ENCODE data around the gene CDH13.

DNA sequence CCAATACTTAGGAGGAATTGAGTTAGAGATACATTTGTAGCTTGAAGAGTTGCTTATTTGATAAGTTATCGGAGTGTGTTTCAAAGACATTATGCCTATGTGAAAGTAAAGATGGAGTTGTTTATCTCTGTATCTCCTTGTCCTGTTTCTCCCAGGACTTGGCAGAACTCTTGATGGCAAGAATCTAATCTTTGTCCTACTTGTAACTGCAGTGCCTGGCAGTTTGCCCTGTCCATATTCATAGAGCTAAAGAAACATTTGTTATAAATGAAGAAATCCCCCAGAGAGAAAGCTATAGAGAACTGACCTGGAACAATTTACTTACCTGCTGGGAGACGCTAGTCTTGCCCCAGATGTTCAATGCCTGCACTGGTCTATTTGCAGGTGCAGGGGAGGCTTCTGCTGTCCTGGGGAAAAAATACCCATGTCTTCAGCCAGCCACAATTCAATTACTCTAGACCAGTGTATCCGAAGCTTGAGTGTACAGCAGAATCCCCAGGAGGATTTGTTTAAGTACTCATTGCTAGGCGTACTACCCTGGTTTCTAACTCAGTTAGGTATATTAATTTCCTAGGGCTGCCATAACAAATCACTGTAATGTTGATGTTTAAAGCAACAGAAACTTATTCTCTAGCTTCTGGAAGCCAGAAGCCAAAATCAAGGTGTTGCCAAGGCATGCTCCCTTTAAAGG is 771.0 kb downstream of the CDH13 start:
- no peak for TF ChIP-seq ESRRA (IDR thresholded peaks at IDR 0.05; ENCODE audit: borderline replicate concordance, low read length)
- no peak for TF ChIP-seq JUN (IDR thresholded peaks at IDR 0.05)
- no peak for TF ChIP-seq CTCF (IDR thresholded peaks at IDR 0.05)
- no peak for TF ChIP-seq ZFP36 (IDR thresholded peaks at IDR 0.05; ENCODE audit: borderline replicate concordance, partially characterized antibody)
- TF ChIP-seq CEBPB (IDR thresholded peaks at IDR 0.05), result no peak
- TF ChIP-seq REST (IDR thresholded peaks at IDR 0.05), result no peak
